ENCODE data around the gene CISD1. TPM values are rescaled to one million over a fixed set of nuclear protein-coding genes. Genes with fewer than 3 reads are reported as not detected.
A peak's percentile ranks its signal among the peaks of the same experiment; 100 is the strongest.

Gene CISD1
- total and polyA plus RNA-seq, 4 donors: 10.3 to 24.1 (median 16.6) TPM

- peaks cover 0 to 4% (median 0%) of the 10 kb centered on the region in 4 donors for H3K9me3 ChIP-seq (ENCODE audit: control insufficient read depth in 4 of 4, insufficient read depth in 3 of 4, low read length in 3 of 4)
- no peaks in the 10 kb centered on the region for H3K27me3 ChIP-seq (ENCODE audit: control insufficient read depth in 3 of 3, insufficient read depth in 3 of 3, low read length in 2 of 3)
- no peaks in the 10 kb centered on the region for H3K4me1 ChIP-seq (ENCODE audit: control insufficient read depth in 5 of 5, insufficient read depth in 5 of 5, low read length in 5 of 5)
- ATAC-seq (ENCODE audit: insufficient read depth, low FRiP score) (no peak), DNase-seq (no peak)
- H3K9ac ChIP-seq (ENCODE audit: insufficient read depth in 1 of 2, low read length in 2 of 2): no peak overlapping the region
- no peak overlapping the region for H3K4me3 ChIP-seq
- no peaks in the 10 kb centered on the region for H3K36me3 ChIP-seq (ENCODE audit: control insufficient read depth in 4 of 4, insufficient read depth in 4 of 4, low read length in 4 of 4)
- WGBS, 2 donors: 94 to 100% methylated on average over 1 of the region's 1 CpG
- H3K27ac ChIP-seq (ENCODE audit: low read depth in 1 of 2, low read length in 1 of 2): no peak overlapping the region
- no peak for TF ChIP-seq CTCF (IDR thresholded peaks at IDR 0.05; ENCODE audit: control extremely low read depth, extremely low read depth)
These were observed 59.3 kb downstream of the CISD1 start for GRCh38 chr10:58328233-58328632.

GRCh38 chr10:58330431-58330830, 61.5 kb downstream of the CISD1 start:
- WGBS, 2 donors: 25 to 52% methylated on average over 1 of the region's 1 CpG

GRCh38 chr10:58331646-58332045, 62.7 kb downstream of the CISD1 start:
- ATAC-seq (ENCODE audit: insufficient read depth, low FRiP score): no peak
- 54 to 74% methylated on average over 2 of the region's 2 CpGs for WGBS, 2 donors
- no peak for DNase-seq
- Histone ChIP-seq H3K4me3 (no peak overlapping the region), H3K27me3 (ENCODE audit: control insufficient read depth in 3 of 3, insufficient read depth in 3 of 3, low read length in 2 of 3) (no peaks in the 10 kb centered on the region), H3K36me3 (ENCODE audit: control insufficient read depth in 4 of 4, insufficient read depth in 4 of 4, low read length in 4 of 4) (no peaks in the 10 kb centered on the region), H3K4me1 (ENCODE audit: control insufficient read depth in 5 of 5, insufficient read depth in 5 of 5, low read length in 5 of 5) (peaks cover 0 to 9% (median 3%) of the 10 kb centered on the region in 5 donors), H3K9ac (ENCODE audit: insufficient read depth in 1 of 2, low read length in 2 of 2) (no peak overlapping the region), H3K9me3 (ENCODE audit: control insufficient read depth in 4 of 4, insufficient read depth in 3 of 4, low read length in 3 of 4) (peaks cover 0 to 3% (median 0%) of the 10 kb centered on the region in 4 donors), H3K27ac (ENCODE audit: low read depth in 1 of 2, low read length in 1 of 2) (no peak overlapping the region)
- TF ChIP-seq CTCF (IDR thresholded peaks at IDR 0.05; ENCODE audit: control extremely low read depth, extremely low read depth): no peak

More at GRCh38 chr10:58330431-58330830, 61.5 kb downstream of the CISD1 start:
- Histone ChIP-seq H3K27ac (ENCODE audit: low read depth in 1 of 2, low read length in 1 of 2) (no peak overlapping the region), H3K27me3 (ENCODE audit: control insufficient read depth in 3 of 3, insufficient read depth in 3 of 3, low read length in 2 of 3) (no peaks in the 10 kb centered on the region), H3K36me3 (ENCODE audit: control insufficient read depth in 4 of 4, insufficient read depth in 4 of 4, low read length in 4 of 4) (no peaks in the 10 kb centered on the region), H3K4me3 (no peak overlapping the region), H3K4me1 (ENCODE audit: control insufficient read depth in 5 of 5, insufficient read depth in 5 of 5, low read length in 5 of 5) (peaks cover 0 to 3% (median 0%) of the 10 kb centered on the region in 5 donors), H3K9me3 (ENCODE audit: control insufficient read depth in 4 of 4, insufficient read depth in 3 of 4, low read length in 3 of 4) (peaks cover 0 to 3% (median 0%) of the 10 kb centered on the region in 4 donors), H3K9ac (ENCODE audit: insufficient read depth in 1 of 2, low read length in 2 of 2) (no peak overlapping the region)
- TF ChIP-seq CTCF (IDR thresholded peaks at IDR 0.05; ENCODE audit: control extremely low read depth, extremely low read depth): no peak
- ATAC-seq (ENCODE audit: insufficient read depth, low FRiP score) (no peak), DNase-seq (no peak)

DNA sequence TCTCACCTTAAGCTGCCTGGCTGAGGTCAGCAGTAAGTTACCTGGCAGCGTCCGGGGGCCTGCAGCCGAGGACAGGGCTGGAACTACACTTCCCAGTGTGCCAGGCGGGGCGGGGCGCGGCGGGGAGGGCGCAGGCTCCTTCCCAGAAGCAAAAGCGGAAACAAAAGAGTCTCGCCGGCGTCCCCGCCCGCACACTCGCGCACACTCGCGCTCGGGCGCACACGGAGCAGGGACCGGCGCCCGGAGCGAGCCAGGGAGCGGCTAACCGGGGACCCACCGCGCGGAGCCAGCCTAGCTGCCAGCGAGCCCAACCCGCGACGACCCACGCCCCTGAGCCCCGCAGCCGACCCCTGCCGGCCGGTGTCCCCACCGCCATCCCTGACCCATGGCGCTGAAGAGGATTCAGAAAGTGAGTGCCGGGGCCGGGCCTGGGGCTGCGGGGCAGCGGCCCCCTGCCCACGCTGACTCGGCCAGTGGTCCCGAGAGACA, 65.9 kb downstream of the CISD1 start, which contains the start of gene UBE2D1:
TSS of gene UBE2D1 (plus strand) at position 190 of the 489 bp plus-strand sequence. CDS start at position 386, 196 bp downstream.
- Histone ChIP-seq H3K4me3 (peak within 1 kb of the TSS; percentile 69), H3K9me3 (ENCODE audit: control insufficient read depth in 4 of 4, insufficient read depth in 3 of 4, low read length in 3 of 4) (no peaks in the 10 kb centered on the region), H3K9ac (ENCODE audit: insufficient read depth in 1 of 2, low read length in 2 of 2) (peak within 1 kb of the TSS; percentile 36 to 86), H3K27ac (ENCODE audit: low read depth in 1 of 2, low read length in 1 of 2) (peak within 1 kb of the TSS; percentile 86 to 89), H3K4me1 (ENCODE audit: control insufficient read depth in 5 of 5, insufficient read depth in 5 of 5, low read length in 5 of 5) (peaks cover 0 to 9% (median 3%) of the 10 kb centered on the region in 5 donors), H3K27me3 (ENCODE audit: control insufficient read depth in 3 of 3, insufficient read depth in 3 of 3, low read length in 2 of 3) (no peaks in the 10 kb centered on the region), H3K36me3 (ENCODE audit: control insufficient read depth in 4 of 4, insufficient read depth in 4 of 4, low read length in 4 of 4) (no peaks in the 10 kb centered on the region)
- no peak for TF ChIP-seq CTCF (IDR thresholded peaks at IDR 0.05; ENCODE audit: control extremely low read depth, extremely low read depth)
- WGBS, 2 donors: 0 to 1% methylated on average over 48 to 49 of the region's 49 CpGs
- DNase-seq (peak; percentile 82 to 88 (median 86)), ATAC-seq (ENCODE audit: insufficient read depth, low FRiP score) (peak; percentile 99)

All from lung (tissue), 12 donors.